LNCAP (cell line): ENCODE measurements around the gene CACNG7.

ENCODE experiments used
- CTCF ChIP-seq: fragments of 450-650 bp; IDR thresholded peaks from 2 replicates; pipeline ENCODE4 v1.5.1; 2017; ENCODE audit warnings: mild to moderate bottlenecking

CACNG7 gene

DNA sequence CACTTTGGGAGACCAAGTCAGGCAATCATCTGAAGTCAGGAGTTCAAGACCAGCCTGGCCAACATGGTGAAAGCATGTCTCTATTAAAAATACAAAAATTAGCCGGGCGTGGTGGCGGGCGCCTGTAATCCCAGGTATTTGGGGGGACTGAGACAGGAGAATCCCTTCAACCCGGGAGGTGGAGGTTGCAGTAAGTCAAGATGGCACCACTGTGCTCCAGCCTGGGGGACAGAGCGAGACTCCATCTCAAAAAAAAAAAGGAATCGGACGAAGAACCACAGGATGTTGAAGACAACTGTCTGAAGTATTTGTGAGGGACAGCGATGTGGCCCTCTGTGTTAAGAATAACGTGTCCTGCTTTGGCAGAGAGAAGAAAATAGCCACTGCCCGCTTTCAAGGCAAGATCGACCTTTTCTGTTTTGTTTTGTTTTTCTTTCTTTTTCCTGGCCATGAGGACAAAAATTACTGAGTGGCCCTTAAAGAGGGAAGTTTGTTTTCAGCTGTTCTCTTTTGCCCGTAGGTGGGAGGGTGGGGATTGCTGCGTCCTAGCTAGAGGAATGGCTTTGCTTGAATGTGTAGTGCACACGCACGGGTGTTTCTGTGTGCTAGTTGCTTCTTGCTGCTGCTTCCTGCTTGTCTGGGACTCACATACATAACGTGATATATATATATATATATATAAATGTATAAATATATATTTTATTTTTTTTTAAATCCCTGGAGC lies 33.3 kb upstream of the CACNG7 start:
- TF ChIP-seq CTCF: no peak

GRCh38 chr19:53876651-53877224 lies 32.3 kb upstream of the CACNG7 start:
- no peak for TF ChIP-seq CTCF

- TF ChIP-seq CTCF: no peak
Observed at GRCh38 chr19:53877361-53877766, 31.7 kb upstream of the CACNG7 start.

DNA sequence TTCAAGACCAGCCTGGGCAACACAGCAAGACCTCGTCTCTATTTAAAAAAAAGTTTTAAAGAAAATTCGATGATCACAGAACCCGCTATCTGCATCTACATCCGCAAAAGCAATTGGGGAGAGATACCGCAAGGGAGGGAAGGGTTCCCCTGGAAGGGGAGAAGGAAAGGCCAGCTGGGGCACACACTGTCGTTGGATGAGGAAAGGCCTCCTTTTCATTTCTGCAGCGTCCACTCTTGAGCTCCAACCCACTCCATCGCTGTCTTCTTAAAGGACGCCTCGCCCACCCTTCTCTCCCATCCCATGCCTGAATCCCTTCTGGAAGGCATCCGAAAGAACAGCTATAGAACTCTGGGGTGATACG lies 30.3 kb upstream of the CACNG7 start:
- TF ChIP-seq CTCF: no peak

DNA sequence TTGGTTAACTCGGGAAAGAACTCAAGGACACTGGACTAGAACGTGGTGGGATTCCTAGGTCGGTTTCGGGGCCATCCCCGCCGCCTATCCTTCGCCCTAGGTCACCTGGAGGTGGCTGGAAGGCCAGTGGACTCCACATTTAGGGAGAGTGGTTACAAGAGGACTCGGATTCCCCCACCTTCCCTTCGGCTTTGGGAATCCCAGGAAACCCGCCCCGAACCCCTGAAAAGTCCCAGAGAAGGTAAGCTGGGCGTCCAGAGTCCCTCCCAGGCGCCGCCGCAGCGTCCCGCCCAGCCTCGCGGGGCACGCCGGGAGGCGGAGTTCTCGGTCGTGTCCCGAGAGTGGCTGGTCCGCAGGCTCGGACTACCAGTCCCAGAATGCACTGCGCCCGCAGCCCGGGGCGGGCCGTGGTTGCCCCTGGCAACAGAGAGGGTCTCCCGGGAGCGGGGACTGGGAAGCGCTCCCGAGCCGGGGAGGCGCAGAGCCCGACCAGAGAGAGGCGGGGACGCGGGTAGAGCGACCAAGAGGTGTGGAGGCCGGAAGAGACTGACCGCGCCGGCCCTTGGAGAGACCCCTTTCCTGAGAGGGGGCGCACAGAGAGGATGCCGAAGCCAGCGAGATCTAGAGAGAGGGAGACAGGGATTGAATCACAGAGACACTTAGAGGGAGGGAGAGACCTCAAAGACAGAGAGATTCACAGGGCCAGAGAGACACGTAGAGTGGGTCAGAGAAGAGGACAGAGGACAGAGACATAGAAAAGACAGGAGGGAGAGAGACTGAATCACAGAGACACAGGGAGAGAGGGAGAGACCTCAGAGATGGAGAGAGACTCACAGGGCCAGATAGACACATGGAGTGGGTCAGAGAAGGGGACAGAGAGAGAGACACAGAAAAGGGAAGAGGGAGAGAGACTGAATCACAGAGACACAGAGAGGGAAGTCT lies 29.7 kb upstream of the CACNG7 start:
- TF ChIP-seq CTCF: no peak

- TF ChIP-seq CTCF: no peak
Observed at GRCh38 chr19:53880711-53881481, 28.2 kb upstream of the CACNG7 start.
